ENCODE results near the gene COPG1. TPM values are rescaled to one million over a fixed set of nuclear protein-coding genes. Genes with fewer than 3 reads are reported as not detected.

The COPG1 gene
- total and polyA plus RNA-seq, 9 of the 15 experiments (the other 6 are each of a cell fraction or from before 2014, with no cell fraction given): 40.3 to 105 (median 62.4) TPM

DNA sequence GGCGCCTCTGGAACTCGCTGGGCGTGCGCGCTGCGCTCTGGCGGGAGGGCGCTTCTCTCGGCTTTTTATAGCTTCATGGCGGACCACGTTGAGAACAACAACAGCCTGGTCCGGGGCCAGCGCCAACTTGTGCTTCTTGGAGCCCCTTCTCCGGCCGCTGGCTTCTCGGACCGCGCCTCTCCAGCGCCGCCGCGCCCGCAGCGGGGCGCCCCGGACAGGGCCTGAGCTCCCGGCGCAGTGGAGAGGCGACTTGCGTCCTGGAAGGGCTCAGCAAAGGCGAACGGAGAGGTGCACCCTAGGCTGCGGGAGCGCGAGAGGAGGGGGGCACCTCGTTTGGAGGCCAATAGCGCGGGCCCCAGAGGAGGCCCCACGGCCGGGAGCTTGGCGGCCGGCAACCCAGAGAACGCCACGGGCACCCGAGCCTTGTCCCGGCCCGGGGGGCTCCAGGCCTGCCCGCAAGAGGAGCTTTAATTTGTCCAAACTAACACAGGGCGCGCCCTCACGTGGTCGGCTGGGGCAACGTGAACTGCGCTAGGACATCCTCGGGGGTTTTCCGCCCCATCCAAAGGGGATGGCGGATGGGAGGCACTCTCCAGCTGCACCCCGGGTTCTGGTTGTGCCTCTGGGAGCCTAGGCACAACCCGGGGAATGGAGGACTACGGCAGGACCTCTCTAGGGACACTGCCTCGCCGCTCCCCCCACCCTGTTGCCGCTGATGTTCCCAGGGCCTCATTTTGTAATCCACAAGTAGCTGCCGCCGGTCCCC is 67.0 kb downstream of the COPG1 start (continued):
- TF ChIP-seq HINFP (tag; conservative IDR thresholded peaks at IDR 0.05; ENCODE audit: low read depth) (peak; percentile 99), RCOR1 (IDR thresholded peaks at IDR 0.05; ENCODE audit: borderline replicate concordance in 1 of 2, low read depth in 2 of 2, low read length in 2 of 2) (0 out of 4 replicates have a peak, but pooled peaks of 1 of the 2 experiments have one; percentile 4), XRCC3 (IDR thresholded peaks at IDR 0.05) (no peak), HNRNPUL1 (IDR thresholded peaks at IDR 0.05; ENCODE audit: low read length) (no peak), HDGF (IDR thresholded peaks at IDR 0.05) (no peak), POLR2G (IDR thresholded peaks at IDR 0.05; ENCODE audit: low read depth, low read length) (peak; percentile 99), KDM5B (IDR thresholded peaks at IDR 0.05; ENCODE audit: insufficient replicate concordance, low read depth, low read length) (peak; percentile 99), MTA1 (IDR thresholded peaks at IDR 0.05; ENCODE audit: borderline replicate concordance) (no peak), NFXL1 (CRISPR knock-in tag; IDR thresholded peaks at IDR 0.05) (no peak), ZNF232 (CRISPR knock-in tag; IDR thresholded peaks at IDR 0.05) (no peak), HIVEP1 (CRISPR knock-in tag; IDR thresholded peaks at IDR 0.05) (no peak), SIN3A (IDR thresholded peaks at IDR 0.05; ENCODE audit: borderline replicate concordance in 2 of 2, control insufficient read depth in 1 of 2, low read depth in 2 of 2, low read length in 2 of 2) (peak; percentile 65 to 70; a peak in 1 of 4 replicates), GTF2F1 (IDR thresholded peaks at IDR 0.05; ENCODE audit: low read depth, low read length) (peak; percentile 95), GABPA (tag; conservative IDR thresholded peaks at IDR 0.05; ENCODE audit: low read depth) (no peak), ETS1 (conservative IDR thresholded peaks at IDR 0.05; ENCODE audit: control insufficient read depth, low read depth, low read length) (no peak; the same call in 1 of the 2 replicates), CREM (IDR thresholded peaks at IDR 0.05; ENCODE audit: low read depth) (0 out of 2 replicates have a peak, but pooled peaks have one; percentile 19), ETS2 (tag; IDR thresholded peaks at IDR 0.05; ENCODE audit: borderline replicate concordance, poor library complexity, severe bottlenecking) (no peak)
- TF ChIP-seq, protein P1, sequence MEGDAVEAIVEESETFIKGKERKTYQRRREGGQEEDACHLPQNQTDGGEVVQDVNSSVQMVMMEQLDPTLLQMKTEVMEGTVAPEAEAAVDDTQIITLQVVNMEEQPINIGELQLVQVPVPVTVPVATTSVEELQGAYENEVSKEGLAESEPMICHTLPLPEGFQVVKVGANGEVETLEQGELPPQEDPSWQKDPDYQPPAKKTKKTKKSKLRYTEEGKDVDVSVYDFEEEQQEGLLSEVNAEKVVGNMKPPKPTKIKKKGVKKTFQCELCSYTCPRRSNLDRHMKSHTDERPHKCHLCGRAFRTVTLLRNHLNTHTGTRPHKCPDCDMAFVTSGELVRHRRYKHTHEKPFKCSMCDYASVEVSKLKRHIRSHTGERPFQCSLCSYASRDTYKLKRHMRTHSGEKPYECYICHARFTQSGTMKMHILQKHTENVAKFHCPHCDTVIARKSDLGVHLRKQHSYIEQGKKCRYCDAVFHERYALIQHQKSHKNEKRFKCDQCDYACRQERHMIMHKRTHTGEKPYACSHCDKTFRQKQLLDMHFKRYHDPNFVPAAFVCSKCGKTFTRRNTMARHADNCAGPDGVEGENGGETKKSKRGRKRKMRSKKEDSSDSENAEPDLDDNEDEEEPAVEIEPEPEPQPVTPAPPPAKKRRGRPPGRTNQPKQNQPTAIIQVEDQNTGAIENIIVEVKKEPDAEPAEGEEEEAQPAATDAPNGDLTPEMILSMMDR (IDR thresholded peaks at IDR 0.05 in 2 of 3, conservative IDR thresholded peaks at IDR 0.05 in 1 of 3; ENCODE audit: insufficient read depth in 2 of 3, low read depth in 1 of 3, low read length in 3 of 3): peak; percentile 43 to 60 (median 58); a peak in 5 of 6 replicates
- TF ChIP-seq, protein P2, sequence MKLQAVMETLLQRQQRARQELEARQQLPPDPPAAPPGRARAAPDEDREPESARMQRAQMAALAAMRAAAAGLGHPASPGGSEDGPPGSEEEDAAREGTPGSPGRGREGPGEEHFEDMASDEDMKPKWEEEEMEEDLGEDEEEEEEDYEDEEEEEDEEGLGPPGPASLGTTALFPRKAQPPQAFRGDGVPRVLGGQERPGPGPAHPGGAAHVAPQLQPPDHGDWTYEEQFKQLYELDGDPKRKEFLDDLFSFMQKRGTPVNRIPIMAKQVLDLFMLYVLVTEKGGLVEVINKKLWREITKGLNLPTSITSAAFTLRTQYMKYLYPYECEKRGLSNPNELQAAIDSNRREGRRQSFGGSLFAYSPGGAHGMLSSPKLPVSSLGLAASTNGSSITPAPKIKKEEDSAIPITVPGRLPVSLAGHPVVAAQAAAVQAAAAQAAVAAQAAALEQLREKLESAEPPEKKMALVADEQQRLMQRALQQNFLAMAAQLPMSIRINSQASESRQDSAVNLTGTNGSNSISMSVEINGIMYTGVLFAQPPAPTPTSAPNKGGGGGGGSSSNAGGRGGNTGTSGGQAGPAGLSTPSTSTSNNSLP (IDR thresholded peaks at IDR 0.05; ENCODE audit: borderline replicate concordance, low read depth, low read length): no peak

All from K562 (cell line).